Transverse colon (tissue), 4 donors: ENCODE data around the gene IGFLR1.

Experiments
- CTCF ChIP-seq, 5 experiments: fragments of 200-600 bp in 3 of 5; fragments of 450-650 bp in 2 of 5; sonication (generic) in 3 of 5; IDR thresholded peaks; 1 replicate in 2 of 5; 2 replicates in 3 of 5; pipeline ENCODE4 v1.5.1; 2016 to 2017; ENCODE audit warnings: antibody characterized with exemption in 5 of 5, inconsistent platforms in 3 of 5, mild to moderate bottlenecking in 2 of 5, moderate library complexity in 1 of 5
- EP300 ChIP-seq: sonication (generic); formaldehyde crosslinking; IDR thresholded peaks from one replicate; pipeline ENCODE4 v1.6.1; 2017; ENCODE audit warnings: antibody characterized with exemption, low read depth
- POLR2A ChIP-seq: fragments of 450-650 bp; IDR thresholded peaks from one replicate; pipeline ENCODE4 v1.6.1; 2016; ENCODE audit warnings: antibody characterized with exemption, mild to moderate bottlenecking, moderate library complexity
- POLR2AphosphoS5 ChIP-seq, 3 donors: sonication (generic); formaldehyde crosslinking; IDR thresholded peaks; one replicate each; pipeline ENCODE4 v1.6.1; 2016; ENCODE audit warnings: antibody characterized with exemption in 3 of 3

GRCh38 chr19:35724560-35724959 lies 17.7 kb downstream of the IGFLR1 start:
- TF ChIP-seq CTCF (IDR thresholded peaks at IDR 0.05) (no peak), EP300 (no peak), POLR2AphosphoS5 (IDR thresholded peaks at IDR 0.05) (no peak), POLR2A (no peak)
